ENCODE measurements around the gene TULP4. TPM values are rescaled to one million over a fixed set of nuclear protein-coding genes. Genes with fewer than 3 reads are reported as not detected.
A peak's percentile ranks its signal among the peaks of the same experiment; 100 is the strongest.

The TULP4 gene
- total and polyA plus RNA-seq, 2 donors (not counting 1 experiment from before 2014, with no cell fraction given) = 16.8 to 88.2 TPM

- Histone ChIP-seq H3K36me3 (ENCODE audit: control insufficient read depth, insufficient read depth, low read length) (no peaks in the 10 kb centered on the region), H3K4me2 (ENCODE audit: extremely low read depth, insufficient read depth, low read length) (no peak overlapping the region), H3K27me3 (ENCODE audit: control insufficient read depth, insufficient read depth, low read length) (no peaks in the 10 kb centered on the region), H3K79me2 (ENCODE audit: control insufficient read depth, insufficient read depth, low read length) (no peaks in the 10 kb centered on the region), H2AFZ (ENCODE audit: low read length) (no peak overlapping the region), H4K20me1 (ENCODE audit: control insufficient read depth, extremely low read depth, insufficient read depth, low read length) (no peaks in the 10 kb centered on the region), H3K4me3 (replicated peaks in 1 of 4; ENCODE audit: control extremely low read depth in 1 of 4, insufficient read depth in 1 of 4, low read depth in 3 of 4, low read length in 4 of 4) (no peak overlapping the region), H3K27ac (ENCODE audit: insufficient read depth, low read length) (no peak overlapping the region), H3K9ac (ENCODE audit: insufficient read depth, low read length) (no peak overlapping the region), H3K9me3 (ENCODE audit: control insufficient read depth, insufficient read depth, low read depth, low read length) (no peaks in the 10 kb centered on the region), H3K4me1 (ENCODE audit: control insufficient read depth, extremely low read depth, insufficient read depth, low read length) (no peaks in the 10 kb centered on the region)
- peak; percentile 19 to 48 for DNase-seq (ENCODE audit: low read depth in 2 of 2)
- TF ChIP-seq CTCF (conservative IDR thresholded peaks at IDR 0.05 in 1 of 2, IDR thresholded peaks at IDR 0.05 in 1 of 2; ENCODE audit: low read depth in 1 of 2, low read length in 2 of 2) (no peak), EZH2 (IDR thresholded peaks at IDR 0.05; ENCODE audit: low read length, missing control alignments) (no peak)
These were observed 49.9 kb downstream of the TULP4 start for GRCh38 chr6:158361961-158362669.

DNA sequence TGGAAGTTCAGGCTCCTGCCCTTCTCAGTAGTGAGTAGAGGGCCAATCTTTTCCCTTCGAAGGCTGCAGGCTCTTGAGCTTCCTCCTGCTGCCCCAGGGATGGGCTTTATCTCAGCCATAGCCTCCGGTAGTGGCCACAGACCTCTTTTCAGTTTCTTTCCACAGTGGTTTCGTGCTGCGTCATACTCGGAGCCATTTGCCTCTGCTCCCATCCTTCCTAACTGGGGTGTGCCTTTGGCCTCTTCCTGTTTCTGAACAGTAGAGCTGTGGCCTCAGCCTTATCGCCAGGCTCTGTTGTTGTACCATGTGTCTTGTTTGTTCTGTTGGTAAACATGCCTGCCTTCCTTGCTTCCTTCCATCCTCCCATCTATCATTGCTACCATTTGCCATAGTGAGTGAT is 54.1 kb downstream of the TULP4 start:
- Histone ChIP-seq H3K27ac (ENCODE audit: insufficient read depth, low read length) (no peak overlapping the region), H3K9ac (ENCODE audit: insufficient read depth, low read length) (no peak overlapping the region), H3K4me2 (ENCODE audit: extremely low read depth, insufficient read depth, low read length) (no peak overlapping the region), H3K9me3 (ENCODE audit: control insufficient read depth, insufficient read depth, low read depth, low read length) (no peaks in the 10 kb centered on the region), H3K27me3 (ENCODE audit: control insufficient read depth, insufficient read depth, low read length) (no peaks in the 10 kb centered on the region), H3K36me3 (ENCODE audit: control insufficient read depth, insufficient read depth, low read length) (no peaks in the 10 kb centered on the region), H3K4me3 (replicated peaks in 1 of 4; ENCODE audit: control extremely low read depth in 1 of 4, insufficient read depth in 1 of 4, low read depth in 3 of 4, low read length in 4 of 4) (no peak overlapping the region), H3K79me2 (ENCODE audit: control insufficient read depth, insufficient read depth, low read length) (no peaks in the 10 kb centered on the region), H2AFZ (ENCODE audit: low read length) (no peak overlapping the region), H4K20me1 (ENCODE audit: control insufficient read depth, extremely low read depth, insufficient read depth, low read length) (no peaks in the 10 kb centered on the region), H3K4me1 (ENCODE audit: control insufficient read depth, extremely low read depth, insufficient read depth, low read length) (no peaks in the 10 kb centered on the region)
- no peak for DNase-seq (ENCODE audit: low read depth in 2 of 2)
- TF ChIP-seq EZH2 (IDR thresholded peaks at IDR 0.05; ENCODE audit: low read length, missing control alignments) (no peak), CTCF (conservative IDR thresholded peaks at IDR 0.05 in 1 of 2, IDR thresholded peaks at IDR 0.05 in 1 of 2; ENCODE audit: low read depth in 1 of 2, low read length in 2 of 2) (no peak)

GRCh38 chr6:158367816-158368215 is 55.6 kb downstream of the TULP4 start:
- Histone ChIP-seq H3K4me3 (replicated peaks in 1 of 4; ENCODE audit: control extremely low read depth in 1 of 4, insufficient read depth in 1 of 4, low read depth in 3 of 4, low read length in 4 of 4) (no peak overlapping the region), H3K27me3 (ENCODE audit: control insufficient read depth, insufficient read depth, low read length) (no peaks in the 10 kb centered on the region), H3K4me2 (ENCODE audit: extremely low read depth, insufficient read depth, low read length) (no peak overlapping the region), H3K4me1 (ENCODE audit: control insufficient read depth, extremely low read depth, insufficient read depth, low read length) (no peaks in the 10 kb centered on the region), H3K9me3 (ENCODE audit: control insufficient read depth, insufficient read depth, low read depth, low read length) (no peaks in the 10 kb centered on the region), H4K20me1 (ENCODE audit: control insufficient read depth, extremely low read depth, insufficient read depth, low read length) (no peaks in the 10 kb centered on the region), H3K27ac (ENCODE audit: insufficient read depth, low read length) (no peak overlapping the region), H2AFZ (ENCODE audit: low read length) (no peak overlapping the region), H3K36me3 (ENCODE audit: control insufficient read depth, insufficient read depth, low read length) (no peaks in the 10 kb centered on the region), H3K9ac (ENCODE audit: insufficient read depth, low read length) (no peak overlapping the region), H3K79me2 (ENCODE audit: control insufficient read depth, insufficient read depth, low read length) (no peaks in the 10 kb centered on the region)
- no peak for TF ChIP-seq CTCF (conservative IDR thresholded peaks at IDR 0.05 in 1 of 2, IDR thresholded peaks at IDR 0.05 in 1 of 2; ENCODE audit: low read depth in 1 of 2, low read length in 2 of 2)
- TF ChIP-seq EZH2 (IDR thresholded peaks at IDR 0.05; ENCODE audit: low read length, missing control alignments) = no peak
- no peak for DNase-seq (ENCODE audit: low read depth in 2 of 2)

All from fibroblast of lung (primary cell).